GM23248 (cell line): Measurements from ENCODE around the gene ECI1.

Experiments
- EZH2 ChIP-seq: fragments of 200-600 bp; sonication (generic); IDR thresholded peaks from 2 replicates; pipeline ENCODE4 v1.6.1; 2018; ENCODE audit warnings: antibody characterized with exemption, mild to moderate bottlenecking; ENCODE audit not compliant: insufficient read depth, poor library complexity, severe bottlenecking
- EZH2phosphoT487 ChIP-seq: fragments of 200-600 bp; sonication (generic); IDR thresholded peaks from 2 replicates; pipeline ENCODE4 v1.6.1; 2018; ENCODE audit warnings: antibody characterized with exemption, moderate library complexity, mild to moderate bottlenecking, low read depth; ENCODE audit not compliant: insufficient read depth

GRCh38 chr16:2210386-2211365 lies 40.7 kb downstream of the ECI1 start, which contains the start of gene BRICD5:
- TF ChIP-seq EZH2 (no peak), EZH2phosphoT487 (no peak)
